ENCODE results near the gene POLR3A. TPM values are rescaled to one million over a fixed set of nuclear protein-coding genes. Genes with fewer than 3 reads are reported as not detected.

The POLR3A gene
- total and polyA plus RNA-seq, 5 donors from 2014 or later = 5.3 to 15.1 (median 6.2) TPM

DNA sequence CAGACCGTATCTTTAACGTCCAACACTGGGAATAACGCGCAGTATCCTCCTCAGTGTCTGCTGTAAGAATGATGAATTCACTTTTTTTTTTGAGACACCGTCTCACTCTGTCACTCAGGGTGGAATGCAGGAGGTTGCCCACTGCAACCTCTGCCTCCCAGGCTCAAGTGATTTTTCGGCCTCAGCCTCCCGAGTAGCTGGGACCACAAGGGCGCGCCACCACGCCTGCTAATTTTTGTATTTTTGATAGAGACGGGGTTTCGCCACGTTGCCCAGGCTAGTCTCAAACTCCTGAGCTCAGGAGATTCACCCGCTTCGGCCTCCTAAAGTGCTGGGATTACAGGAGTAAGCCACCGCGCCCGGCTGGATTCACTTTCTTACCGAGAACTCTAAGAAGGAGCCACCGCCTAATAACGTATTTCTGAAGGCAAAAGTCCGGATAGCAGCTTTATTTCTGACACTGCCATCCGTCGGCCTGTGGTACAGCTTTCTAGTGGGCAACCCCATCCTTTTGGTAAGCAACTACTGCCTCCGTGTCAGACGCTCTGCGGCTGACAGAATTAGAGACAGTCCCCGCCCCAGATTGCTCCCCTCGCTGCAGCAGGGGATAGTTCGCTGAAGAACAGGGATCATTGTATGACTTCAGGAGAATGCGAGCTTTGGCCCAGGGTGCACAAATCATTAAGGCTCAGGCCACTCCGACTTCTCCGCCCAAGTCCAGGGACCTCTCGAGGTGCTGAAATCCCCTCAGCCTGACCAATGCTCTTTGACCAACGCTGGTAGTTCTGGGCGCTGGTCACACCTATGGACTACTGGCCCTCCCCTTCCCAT lies 662 bp downstream of the POLR3A start:
- Histone ChIP-seq H3K36me3 (ENCODE audit: control insufficient read depth, insufficient read depth, low read length) (peaks cover 24% of the 10 kb centered on the region), H3K27me3 (ENCODE audit: control insufficient read depth, insufficient read depth, low read length) (no peaks in the 10 kb centered on the region), H3K9me3 (ENCODE audit: control insufficient read depth in 2 of 2, low read length in 2 of 2) (no peaks in the 10 kb centered on the region), H3K4me3 (ENCODE audit: low read depth, low read length) (peak overlapping the region; percentile 93), H3K27ac (ENCODE audit: insufficient read depth, low read length, poor library complexity, severe bottlenecking) (peak overlapping the region; percentile 83), H3K4me1 (ENCODE audit: control insufficient read depth, insufficient read depth, low read length, poor library complexity, severe bottlenecking) (peaks cover 21% of the 10 kb centered on the region)
- DNase-seq (peak in 1 of 3 donors; percentile 56), ATAC-seq (ENCODE audit: low read depth in 2 of 2) (no peak)
- Mint-ChIP-seq H3K27me3 (peaks cover 9% of the 10 kb centered on the region), H3K9me3 (no peaks in the 10 kb centered on the region), H3K4me3 (peak overlapping the region; percentile 93 to 99 (median 98)), H3K36me3 (peaks cover 33% of the 10 kb centered on the region), H3K27ac (peak overlapping the region; percentile 92 to 99 (median 98)), H3K4me1 (peaks cover 23 to 43% (median 24%) of the 10 kb centered on the region in 4 donors)

DNA sequence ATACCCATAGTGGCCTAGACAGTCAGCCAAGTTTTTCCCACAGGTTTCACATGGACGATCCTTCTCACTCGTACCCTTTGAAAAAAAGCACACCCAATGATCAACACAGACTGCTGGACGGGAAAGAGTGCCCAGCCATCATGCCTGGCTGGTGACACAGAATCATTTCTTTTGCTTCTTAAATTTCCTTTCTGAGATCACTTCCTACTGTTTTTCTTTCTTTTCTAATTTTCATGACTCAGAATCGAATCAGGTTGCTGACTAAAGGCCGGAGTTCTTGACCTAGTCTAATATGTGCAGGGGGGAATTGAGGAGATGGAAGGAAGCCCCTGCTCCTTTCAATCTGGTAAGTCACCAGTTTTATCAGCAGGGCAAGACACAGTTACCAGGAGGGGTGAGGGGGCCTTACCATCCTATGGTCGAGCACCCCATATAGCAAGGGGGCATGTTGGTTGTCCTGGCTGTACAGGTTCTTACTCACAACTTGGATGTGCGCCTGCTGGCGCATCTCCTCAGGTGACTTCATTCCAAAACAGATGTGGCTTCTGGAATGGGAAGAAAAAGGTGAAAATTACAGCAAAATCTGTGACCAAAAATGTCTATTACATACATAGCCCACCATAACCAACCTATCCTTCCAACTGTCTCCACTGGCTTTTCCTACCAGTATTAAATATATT lies 3.5 kb downstream of the POLR3A start:
- Histone ChIP-seq H3K27ac (ENCODE audit: insufficient read depth, low read length, poor library complexity, severe bottlenecking) (no peak overlapping the region), H3K9me3 (ENCODE audit: control insufficient read depth in 2 of 2, low read length in 2 of 2) (no peaks in the 10 kb centered on the region), H3K4me1 (ENCODE audit: control insufficient read depth, insufficient read depth, low read length, poor library complexity, severe bottlenecking) (peaks cover 21% of the 10 kb centered on the region), H3K27me3 (ENCODE audit: control insufficient read depth, insufficient read depth, low read length) (no peaks in the 10 kb centered on the region), H3K4me3 (ENCODE audit: low read depth, low read length) (no peak overlapping the region), H3K36me3 (ENCODE audit: control insufficient read depth, insufficient read depth, low read length) (peaks cover 50% of the 10 kb centered on the region)
- Mint-ChIP-seq H3K9me3 (no peaks in the 10 kb centered on the region), H3K27ac (peak overlapping the region in 1 of 3 donors; percentile 80), H3K4me3 (peak overlapping the region in 2 of 4 donors; percentile 13 to 93), H3K27me3 (peaks cover 5% of the 10 kb centered on the region), H3K36me3 (peaks cover 54% of the 10 kb centered on the region), H3K4me1 (peaks cover 18 to 39% (median 21%) of the 10 kb centered on the region in 4 donors)
- ATAC-seq (ENCODE audit: low read depth in 2 of 2) (no peak), DNase-seq (no peak)

DNA sequence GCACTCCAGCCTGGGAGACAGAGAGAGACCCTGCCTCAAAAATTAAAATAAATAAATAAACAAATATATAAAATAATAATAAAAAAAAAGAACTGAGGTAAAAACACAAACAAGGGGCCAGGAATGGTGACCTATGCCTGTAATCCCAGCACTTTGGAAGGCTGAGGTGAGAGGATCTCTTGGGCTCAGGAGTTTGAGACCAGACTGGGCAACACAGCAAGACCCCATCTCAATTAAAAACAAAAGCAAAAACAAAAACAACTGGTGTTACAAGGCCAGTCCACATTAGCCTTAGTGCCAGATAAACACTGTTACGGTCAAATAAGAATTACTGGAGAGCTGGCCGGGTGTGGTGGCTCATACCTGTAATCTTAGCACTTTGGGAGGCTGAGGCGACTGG lies 5.6 kb downstream of the POLR3A start:
- no peak for ATAC-seq (ENCODE audit: low read depth in 2 of 2)
- no peak overlapping the region for H3K4me3 Mint-ChIP-seq
- H3K36me3 ChIP-seq (ENCODE audit: control insufficient read depth, insufficient read depth, low read length) = peaks cover 66% of the 10 kb centered on the region

DNA sequence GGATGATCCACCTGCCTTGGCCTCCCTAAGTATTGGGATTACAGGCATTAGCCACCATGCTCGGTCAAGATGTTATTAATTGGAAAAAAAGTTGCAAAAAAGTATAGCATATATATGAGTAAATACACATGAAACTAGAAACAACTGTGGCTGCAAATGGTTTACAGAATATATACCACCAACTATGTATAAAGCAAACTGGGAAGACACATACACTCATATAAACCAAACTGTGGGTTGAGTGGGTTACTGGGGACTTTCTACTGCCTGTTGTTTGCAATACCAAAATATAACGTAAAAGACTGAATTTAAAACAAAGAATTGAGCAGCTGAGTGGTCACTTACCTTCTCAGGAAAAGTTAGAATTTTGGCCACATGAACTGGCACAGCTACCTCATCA lies 8.1 kb downstream of the POLR3A start:
- Histone ChIP-seq H3K36me3 (ENCODE audit: control insufficient read depth, insufficient read depth, low read length) (peaks cover 91% of the 10 kb centered on the region), H3K27ac (ENCODE audit: insufficient read depth, low read length, poor library complexity, severe bottlenecking) (no peak overlapping the region), H3K27me3 (ENCODE audit: control insufficient read depth, insufficient read depth, low read length) (no peaks in the 10 kb centered on the region), H3K4me1 (ENCODE audit: control insufficient read depth, insufficient read depth, low read length, poor library complexity, severe bottlenecking) (no peaks in the 10 kb centered on the region), H3K4me3 (ENCODE audit: low read depth, low read length) (no peak overlapping the region), H3K9me3 (ENCODE audit: control insufficient read depth in 2 of 2, low read length in 2 of 2) (no peaks in the 10 kb centered on the region)
- Mint-ChIP-seq H3K4me3 (no peak overlapping the region), H3K27ac (no peak overlapping the region), H3K36me3 (peaks cover 59% of the 10 kb centered on the region), H3K27me3 (no peaks in the 10 kb centered on the region), H3K9me3 (no peaks in the 10 kb centered on the region), H3K4me1 (peaks cover 0 to 3% (median under 1%) of the 10 kb centered on the region in 4 donors)
- no peak for DNase-seq
- ATAC-seq (ENCODE audit: low read depth in 2 of 2) = no peak

More for the DNA sequence above, 5.6 kb downstream of the POLR3A start:
- no peak for DNase-seq
- no peaks in the 10 kb centered on the region for H3K27me3 ChIP-seq (ENCODE audit: control insufficient read depth, insufficient read depth, low read length)
- no peak overlapping the region for H3K4me3 ChIP-seq (ENCODE audit: low read depth, low read length)
- Mint-ChIP-seq H3K9me3 (no peaks in the 10 kb centered on the region), H3K36me3 (peaks cover 59% of the 10 kb centered on the region), H3K27ac (no peak overlapping the region), H3K4me1 (peaks cover 7 to 24% (median 11%) of the 10 kb centered on the region in 4 donors), H3K27me3 (no peaks in the 10 kb centered on the region)
- peaks cover 11% of the 10 kb centered on the region for H3K4me1 ChIP-seq (ENCODE audit: control insufficient read depth, insufficient read depth, low read length, poor library complexity, severe bottlenecking)
- H3K9me3 ChIP-seq (ENCODE audit: control insufficient read depth in 2 of 2, low read length in 2 of 2) = no peaks in the 10 kb centered on the region
- H3K27ac ChIP-seq (ENCODE audit: insufficient read depth, low read length, poor library complexity, severe bottlenecking) = no peak overlapping the region

DNA sequence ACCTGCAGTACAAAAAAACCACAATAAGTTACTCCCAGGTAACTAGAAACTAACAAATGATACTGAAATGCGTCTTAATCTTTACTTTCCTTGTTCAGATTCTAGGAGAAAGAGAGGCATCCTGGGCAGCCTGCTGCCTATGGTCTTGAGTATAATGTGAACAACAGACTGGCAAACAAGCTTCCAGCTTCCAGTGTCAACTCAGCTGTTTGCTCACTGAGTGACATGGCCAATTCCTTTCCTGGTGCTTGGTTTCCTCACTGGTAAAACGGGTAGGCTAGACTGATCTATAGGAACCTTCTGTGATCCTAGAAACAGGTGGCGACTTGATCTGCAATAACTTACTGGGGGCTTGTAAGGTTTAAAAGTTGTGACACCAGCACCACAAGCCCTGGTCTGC lies 10.1 kb downstream of the POLR3A start:
- Histone ChIP-seq H3K4me3 (ENCODE audit: low read depth, low read length) (no peak overlapping the region), H3K27me3 (ENCODE audit: control insufficient read depth, insufficient read depth, low read length) (no peaks in the 10 kb centered on the region), H3K4me1 (ENCODE audit: control insufficient read depth, insufficient read depth, low read length, poor library complexity, severe bottlenecking) (no peaks in the 10 kb centered on the region), H3K27ac (ENCODE audit: insufficient read depth, low read length, poor library complexity, severe bottlenecking) (no peak overlapping the region), H3K36me3 (ENCODE audit: control insufficient read depth, insufficient read depth, low read length) (peaks cover 89% of the 10 kb centered on the region), H3K9me3 (ENCODE audit: control insufficient read depth in 2 of 2, low read length in 2 of 2) (no peaks in the 10 kb centered on the region)
- H3K4me1 Mint-ChIP-seq = peaks cover 0 to 2% (median 0%) of the 10 kb centered on the region in 4 donors
- peaks cover 47% of the 10 kb centered on the region for H3K36me3 Mint-ChIP-seq
- no peak for ATAC-seq (ENCODE audit: low read depth in 2 of 2)
- no peak for DNase-seq
- no peaks in the 10 kb centered on the region for H3K9me3 Mint-ChIP-seq
- no peak overlapping the region for H3K27ac Mint-ChIP-seq
- no peak overlapping the region for H3K4me3 Mint-ChIP-seq
- H3K27me3 Mint-ChIP-seq = no peaks in the 10 kb centered on the region

DNA sequence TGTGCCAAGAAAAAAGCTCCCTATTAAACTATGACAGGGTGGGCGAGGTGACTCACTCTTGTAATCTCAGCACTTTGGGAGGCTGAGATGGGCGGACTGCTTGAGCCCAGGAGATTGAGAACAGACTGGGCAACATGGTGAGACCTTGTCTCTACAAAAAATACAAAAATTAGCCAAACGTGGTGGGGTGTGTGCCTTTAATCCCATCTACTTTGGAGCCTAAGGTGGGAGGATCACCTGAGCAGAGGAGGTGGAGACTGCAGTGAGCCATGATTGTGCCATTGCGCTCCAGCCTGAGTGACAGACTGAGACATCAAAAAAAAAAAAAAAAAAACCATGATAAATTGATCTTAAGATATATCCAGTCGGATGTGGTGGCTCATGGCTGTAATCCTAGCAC lies 11.5 kb downstream of the POLR3A start:
- no peak overlapping the region for H3K27ac ChIP-seq (ENCODE audit: insufficient read depth, low read length, poor library complexity, severe bottlenecking)
- H3K9me3 ChIP-seq (ENCODE audit: control insufficient read depth in 2 of 2, low read length in 2 of 2) = no peaks in the 10 kb centered on the region
- no peaks in the 10 kb centered on the region for H3K27me3 ChIP-seq (ENCODE audit: control insufficient read depth, insufficient read depth, low read length)
- Mint-ChIP-seq H3K27me3 (no peaks in the 10 kb centered on the region), H3K4me3 (no peak overlapping the region), H3K36me3 (peaks cover 48% of the 10 kb centered on the region), H3K4me1 (no peaks in the 10 kb centered on the region), H3K27ac (peak overlapping the region in 1 of 3 donors; percentile 9), H3K9me3 (no peaks in the 10 kb centered on the region)
- ATAC-seq (ENCODE audit: low read depth in 2 of 2) (no peak), DNase-seq (no peak)
- no peaks in the 10 kb centered on the region for H3K4me1 ChIP-seq (ENCODE audit: control insufficient read depth, insufficient read depth, low read length, poor library complexity, severe bottlenecking)
- peaks cover 86% of the 10 kb centered on the region for H3K36me3 ChIP-seq (ENCODE audit: control insufficient read depth, insufficient read depth, low read length)
- H3K4me3 ChIP-seq (ENCODE audit: low read depth, low read length) = no peak overlapping the region

DNA sequence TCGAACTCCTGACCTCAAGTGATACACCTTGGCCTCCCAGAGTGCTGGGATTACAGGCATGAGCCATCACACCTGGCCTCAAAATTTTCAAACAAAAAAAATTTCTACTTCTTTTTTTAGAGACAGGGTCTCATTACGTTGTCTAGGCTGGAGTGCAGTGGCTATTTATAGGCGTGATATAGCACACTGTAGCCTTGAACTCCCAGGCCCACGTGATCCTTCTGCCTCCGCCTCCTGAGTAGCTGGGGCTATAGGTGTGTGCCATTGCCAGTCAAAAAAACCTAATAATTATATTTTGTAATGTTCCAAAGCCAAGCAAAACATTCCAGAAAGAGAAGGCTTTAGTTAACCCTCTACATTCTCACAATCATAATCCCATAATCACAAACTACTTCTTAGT lies 13.8 kb downstream of the POLR3A start:
- no peak for DNase-seq
- H3K4me3 Mint-ChIP-seq = no peak overlapping the region
- Histone ChIP-seq H3K27ac (ENCODE audit: insufficient read depth, low read length, poor library complexity, severe bottlenecking) (no peak overlapping the region), H3K9me3 (ENCODE audit: control insufficient read depth in 2 of 2, low read length in 2 of 2) (no peaks in the 10 kb centered on the region), H3K27me3 (ENCODE audit: control insufficient read depth, insufficient read depth, low read length) (no peaks in the 10 kb centered on the region), H3K4me1 (ENCODE audit: control insufficient read depth, insufficient read depth, low read length, poor library complexity, severe bottlenecking) (no peaks in the 10 kb centered on the region), H3K36me3 (ENCODE audit: control insufficient read depth, insufficient read depth, low read length) (peaks cover 88% of the 10 kb centered on the region), H3K4me3 (ENCODE audit: low read depth, low read length) (no peak overlapping the region)
- ATAC-seq (ENCODE audit: low read depth in 2 of 2) = no peak
- H3K36me3 Mint-ChIP-seq = peaks cover 41% of the 10 kb centered on the region
- H3K9me3 Mint-ChIP-seq = no peaks in the 10 kb centered on the region
- H3K27ac Mint-ChIP-seq = no peak overlapping the region
- H3K4me1 Mint-ChIP-seq = no peaks in the 10 kb centered on the region
- no peaks in the 10 kb centered on the region for H3K27me3 Mint-ChIP-seq
